Measurements from ENCODE around the gene IPO11.

IPO11 gene

GRCh38 chr5:62569470-62569869 is 156.9 kb downstream of the IPO11 start:
- Histone ChIP-seq H3K4me1 (ENCODE audit: control insufficient read depth, insufficient read depth, low read depth, low read length) (no peaks in the 10 kb centered on the region), H2AK5ac (ENCODE audit: low read length, severe bottlenecking) (no peak overlapping the region), H2BK120ac (ENCODE audit: low read depth, low read length) (no peak overlapping the region), H3K14ac (ENCODE audit: low read length in 2 of 2) (no peak overlapping the region), H2AFZ (ENCODE audit: low read depth, low read length) (no peak overlapping the region), H2BK5ac (ENCODE audit: low read depth, low read length, poor library complexity, severe bottlenecking) (no peak overlapping the region), H3K9me3 (ENCODE audit: control insufficient read depth, low read length) (peaks cover 11% of the 10 kb centered on the region), H3K9ac (ENCODE audit: low read length) (no peak overlapping the region), H3K27ac (ENCODE audit: low read length, poor library complexity, severe bottlenecking) (no peak overlapping the region), H2BK15ac (ENCODE audit: low read depth, poor library complexity, severe bottlenecking) (no peak overlapping the region), H4K91ac (ENCODE audit: low read length) (no peak overlapping the region), H4K8ac (ENCODE audit: low read length) (no peak overlapping the region), H3K27me3 (ENCODE audit: control insufficient read depth in 1 of 2, insufficient read depth in 1 of 2, low read length in 2 of 2) (no peaks in the 10 kb centered on the region), H3K79me1 (replicated peaks; ENCODE audit: low read length, poor library complexity, severe bottlenecking) (peaks cover 9% of the 10 kb centered on the region), H3K18ac (ENCODE audit: low read depth in 1 of 2, low read length in 2 of 2) (no peak overlapping the region), H3K4me3 (ENCODE audit: insufficient read depth in 1 of 2, low read depth in 1 of 2, low read length in 2 of 2) (no peak overlapping the region), H3K36me3 (ENCODE audit: control insufficient read depth in 1 of 2, insufficient read depth in 2 of 2, low read depth in 1 of 2, low read length in 2 of 2) (peaks cover 9 to 18% of the 10 kb centered on the region in 2 experiments), H3K4ac (ENCODE audit: low read depth in 1 of 2, low read length in 2 of 2) (no peak overlapping the region), H2BK12ac (ENCODE audit: low read length in 2 of 2) (no peak overlapping the region), H3K23ac (ENCODE audit: low read length in 2 of 2) (no peak overlapping the region), H3K4me2 (ENCODE audit: low read length, poor library complexity, severe bottlenecking) (no peak overlapping the region)
- no peak for DNase-seq
- WGBS: 100% methylated on average over 1 of the region's 1 CpG

- Histone ChIP-seq H3K4me2 (ENCODE audit: low read length, poor library complexity, severe bottlenecking) (no peak overlapping the region), H2AFZ (ENCODE audit: low read depth, low read length) (no peak overlapping the region), H3K4me1 (ENCODE audit: control insufficient read depth, insufficient read depth, low read depth, low read length) (no peaks in the 10 kb centered on the region), H3K4me3 (ENCODE audit: insufficient read depth in 1 of 2, low read depth in 1 of 2, low read length in 2 of 2) (no peak overlapping the region), H2BK15ac (ENCODE audit: low read depth, poor library complexity, severe bottlenecking) (no peak overlapping the region), H3K36me3 (ENCODE audit: control insufficient read depth in 1 of 2, insufficient read depth in 2 of 2, low read depth in 1 of 2, low read length in 2 of 2) (peaks cover under 1 to 11% of the 10 kb centered on the region in 2 experiments), H2AK5ac (ENCODE audit: low read length, severe bottlenecking) (no peak overlapping the region), H3K27ac (ENCODE audit: low read length, poor library complexity, severe bottlenecking) (no peak overlapping the region), H4K8ac (ENCODE audit: low read length) (no peak overlapping the region), H2BK5ac (ENCODE audit: low read depth, low read length, poor library complexity, severe bottlenecking) (no peak overlapping the region), H3K4ac (ENCODE audit: low read depth in 1 of 2, low read length in 2 of 2) (no peak overlapping the region), H4K91ac (ENCODE audit: low read length) (no peak overlapping the region), H3K23ac (ENCODE audit: low read length in 2 of 2) (no peak overlapping the region), H3K14ac (ENCODE audit: low read length in 2 of 2) (no peak overlapping the region), H2BK12ac (ENCODE audit: low read length in 2 of 2) (no peak overlapping the region), H3K79me1 (replicated peaks; ENCODE audit: low read length, poor library complexity, severe bottlenecking) (peaks cover 7% of the 10 kb centered on the region), H2BK120ac (ENCODE audit: low read depth, low read length) (no peak overlapping the region), H3K18ac (ENCODE audit: low read depth in 1 of 2, low read length in 2 of 2) (no peak overlapping the region), H3K9ac (ENCODE audit: low read length) (no peak overlapping the region), H3K27me3 (ENCODE audit: control insufficient read depth in 1 of 2, insufficient read depth in 1 of 2, low read length in 2 of 2) (no peaks in the 10 kb centered on the region), H3K9me3 (ENCODE audit: control insufficient read depth, low read length) (peaks cover 2% of the 10 kb centered on the region)
- no peak for DNase-seq
- 100% methylated on average over 5 of the region's 9 CpGs for WGBS
These were observed 160.5 kb downstream of the IPO11 start for GRCh38 chr5:62572918-62573514.

- no peak overlapping the region for H4K8ac ChIP-seq (ENCODE audit: low read length)
- H3K4me2 ChIP-seq (ENCODE audit: low read length, poor library complexity, severe bottlenecking): no peak overlapping the region
- no peaks in the 10 kb centered on the region for H3K27me3 ChIP-seq (ENCODE audit: control insufficient read depth in 1 of 2, insufficient read depth in 1 of 2, low read length in 2 of 2)
- no peak overlapping the region for H2AFZ ChIP-seq (ENCODE audit: low read depth, low read length)
- H3K4me3 ChIP-seq (ENCODE audit: insufficient read depth in 1 of 2, low read depth in 1 of 2, low read length in 2 of 2): no peak overlapping the region
- no peaks in the 10 kb centered on the region for H3K4me1 ChIP-seq (ENCODE audit: control insufficient read depth, insufficient read depth, low read depth, low read length)
- no peak overlapping the region for H2BK5ac ChIP-seq (ENCODE audit: low read depth, low read length, poor library complexity, severe bottlenecking)
- H4K91ac ChIP-seq (ENCODE audit: low read length): no peak overlapping the region
- 100% methylated on average over 1 of the region's 2 CpGs for WGBS
- DNase-seq: no peak
- H2BK15ac ChIP-seq (ENCODE audit: low read depth, poor library complexity, severe bottlenecking): no peak overlapping the region
- no peak overlapping the region for H3K27ac ChIP-seq (ENCODE audit: low read length, poor library complexity, severe bottlenecking)
- H3K4ac ChIP-seq (ENCODE audit: low read depth in 1 of 2, low read length in 2 of 2): no peak overlapping the region
- H3K23ac ChIP-seq (ENCODE audit: low read length in 2 of 2): no peak overlapping the region
- H2BK12ac ChIP-seq (ENCODE audit: low read length in 2 of 2): no peak overlapping the region
- no peak overlapping the region for H2AK5ac ChIP-seq (ENCODE audit: low read length, severe bottlenecking)
- H3K79me1 ChIP-seq (replicated peaks; ENCODE audit: low read length, poor library complexity, severe bottlenecking): peaks cover 3% of the 10 kb centered on the region
- peaks cover 0 to 3% of the 10 kb centered on the region in 2 experiments for H3K36me3 ChIP-seq (ENCODE audit: control insufficient read depth in 1 of 2, insufficient read depth in 2 of 2, low read depth in 1 of 2, low read length in 2 of 2)
- no peak overlapping the region for H3K9ac ChIP-seq (ENCODE audit: low read length)
- H3K9me3 ChIP-seq (ENCODE audit: control insufficient read depth, low read length): no peaks in the 10 kb centered on the region
- H3K18ac ChIP-seq (ENCODE audit: low read depth in 1 of 2, low read length in 2 of 2): no peak overlapping the region
- H2BK120ac ChIP-seq (ENCODE audit: low read depth, low read length): no peak overlapping the region
- no peak overlapping the region for H3K14ac ChIP-seq (ENCODE audit: low read length in 2 of 2)
These were observed 162.0 kb downstream of the IPO11 start for GRCh38 chr5:62574599-62574998.

- Histone ChIP-seq H2AFZ (ENCODE audit: low read depth, low read length) (no peak overlapping the region), H2BK5ac (ENCODE audit: low read depth, low read length, poor library complexity, severe bottlenecking) (no peak overlapping the region), H3K14ac (ENCODE audit: low read length in 2 of 2) (no peak overlapping the region), H3K9me3 (ENCODE audit: control insufficient read depth, low read length) (no peaks in the 10 kb centered on the region), H2BK12ac (ENCODE audit: low read length in 2 of 2) (no peak overlapping the region), H3K79me1 (replicated peaks; ENCODE audit: low read length, poor library complexity, severe bottlenecking) (peaks cover 3% of the 10 kb centered on the region), H3K27ac (ENCODE audit: low read length, poor library complexity, severe bottlenecking) (no peak overlapping the region), H3K9ac (ENCODE audit: low read length) (no peak overlapping the region), H4K91ac (ENCODE audit: low read length) (no peak overlapping the region), H3K27me3 (ENCODE audit: control insufficient read depth in 1 of 2, insufficient read depth in 1 of 2, low read length in 2 of 2) (no peaks in the 10 kb centered on the region), H2BK15ac (ENCODE audit: low read depth, poor library complexity, severe bottlenecking) (no peak overlapping the region), H2BK120ac (ENCODE audit: low read depth, low read length) (no peak overlapping the region), H3K4me1 (ENCODE audit: control insufficient read depth, insufficient read depth, low read depth, low read length) (no peaks in the 10 kb centered on the region), H3K18ac (ENCODE audit: low read depth in 1 of 2, low read length in 2 of 2) (no peak overlapping the region), H3K23ac (ENCODE audit: low read length in 2 of 2) (no peak overlapping the region), H3K4me2 (ENCODE audit: low read length, poor library complexity, severe bottlenecking) (no peak overlapping the region), H3K36me3 (ENCODE audit: control insufficient read depth in 1 of 2, insufficient read depth in 2 of 2, low read depth in 1 of 2, low read length in 2 of 2) (peaks cover 0 to 7% of the 10 kb centered on the region in 2 experiments), H3K4ac (ENCODE audit: low read depth in 1 of 2, low read length in 2 of 2) (no peak overlapping the region), H2AK5ac (ENCODE audit: low read length, severe bottlenecking) (no peak overlapping the region), H3K4me3 (ENCODE audit: insufficient read depth in 1 of 2, low read depth in 1 of 2, low read length in 2 of 2) (no peak overlapping the region), H4K8ac (ENCODE audit: low read length) (no peak overlapping the region)
- DNase-seq: no peak
- 91% methylated on average over 1 of the region's 2 CpGs for WGBS
These were observed 162.5 kb downstream of the IPO11 start for GRCh38 chr5:62575066-62575465.
